Measurements from ENCODE around the gene ARHGAP1.

ARHGAP1 gene

GRCh38 chr11:46700241-46701077, at the start of gene ARHGAP1, which contains the start of gene ZNF408:
TSS of gene ARHGAP1 (minus strand) at chr11:46700619. CDS start at chr11:46696107, 4,512 bp downstream.
TSS of gene ZNF408 (plus strand) at chr11:46701031. CDS start at chr11:46701048, 17 bp downstream.
- peak; percentile 99 for DNase-seq

GRCh38 chr11:46747150-46747549, 46.7 kb upstream of the ARHGAP1 start:
- DNase-seq = no peak

GRCh38 chr11:46745995-46746394, 45.6 kb upstream of the ARHGAP1 start:
- DNase-seq = no peak

GRCh38 chr11:46745328-46745727, 44.9 kb upstream of the ARHGAP1 start:
- no peak for DNase-seq

GRCh38 chr11:46743693-46744339, 43.4 kb upstream of the ARHGAP1 start:
- no peak for DNase-seq

GRCh38 chr11:46743043-46743442, 42.6 kb upstream of the ARHGAP1 start:
- DNase-seq = no peak

- no peak for DNase-seq
Measured at GRCh38 chr11:46741600-46742484, 41.4 kb upstream of the ARHGAP1 start.

GRCh38 chr11:46738887-46739286, 38.5 kb upstream of the ARHGAP1 start:
- DNase-seq = no peak

- DNase-seq = no peak
Measured at GRCh38 chr11:46737699-46738098, 37.3 kb upstream of the ARHGAP1 start.

GRCh38 chr11:46736615-46737014, 36.2 kb upstream of the ARHGAP1 start:
- DNase-seq = no peak

GRCh38 chr11:46736146-46736545, 35.7 kb upstream of the ARHGAP1 start:
- DNase-seq = no peak

- DNase-seq = no peak
Measured at GRCh38 chr11:46733234-46733633, 32.8 kb upstream of the ARHGAP1 start.

GRCh38 chr11:46731545-46731944, 31.1 kb upstream of the ARHGAP1 start:
- DNase-seq = no peak

GRCh38 chr11:46729110-46730027, 28.9 kb upstream of the ARHGAP1 start:
- DNase-seq = no peak

GRCh38 chr11:46728659-46729040, 28.2 kb upstream of the ARHGAP1 start:
- no peak for DNase-seq

GRCh38 chr11:46727952-46728658, 27.7 kb upstream of the ARHGAP1 start:
- DNase-seq = no peak

GRCh38 chr11:46726206-46726862, 25.9 kb upstream of the ARHGAP1 start:
- DNase-seq = no peak

GRCh38 chr11:46725338-46726205, 25.2 kb upstream of the ARHGAP1 start:
- DNase-seq = no peak

GRCh38 chr11:46724088-46724487, 23.7 kb upstream of the ARHGAP1 start:
- DNase-seq = no peak

- no peak for DNase-seq
Measured at GRCh38 chr11:46723359-46723680, 22.9 kb upstream of the ARHGAP1 start.

Measured in COR-L47 (cell line).